SJCRH30 (cell line): Measurements from ENCODE around the gene ZSCAN22. TPM values are rescaled to one million over a fixed set of nuclear protein-coding genes. Genes with fewer than 3 reads are reported as not detected.

ENCODE experiments used
- DNase-seq, 2 experiments: peaks; one replicate each; pipeline ENCODE4 v3.0.0-alpha.2; 2015 to 2020
- H3K27ac ChIP-seq: fragments of 250-450 bp; sonication (Bioruptor Pico); 2 replicates; pipeline ENCODE4 v1.5.1; 2020; ENCODE audit warnings: mild to moderate bottlenecking, moderate library complexity
- H3K27me3 ChIP-seq: fragments of 250-450 bp; sonication (Bioruptor Pico); 2 replicates; pipeline ENCODE4 v1.5.1; 2020; ENCODE audit warnings: mild to moderate bottlenecking, moderate library complexity
- H3K36me3 ChIP-seq: fragments of 250-450 bp; sonication (Bioruptor Pico); 2 replicates; pipeline ENCODE4 v1.5.1; 2020; ENCODE audit warnings: mild to moderate bottlenecking, moderate library complexity
- H3K4me1 ChIP-seq: fragments of 250-450 bp; sonication (Bioruptor Pico); 2 replicates; pipeline ENCODE4 v1.5.1; 2020; ENCODE audit warnings: mild to moderate bottlenecking, moderate library complexity
- H3K4me3 ChIP-seq: fragments of 250-450 bp; sonication (Bioruptor Pico); 2 replicates; pipeline ENCODE4 v1.5.1; 2020; ENCODE audit warnings: mild to moderate bottlenecking, moderate library complexity
- H3K9me3 ChIP-seq: fragments of 250-450 bp; sonication (Bioruptor Pico); replicated peaks from 2 replicates; pipeline ENCODE4 v1.5.1; 2020; ENCODE audit warnings: mild to moderate bottlenecking, moderate library complexity
- total RNA-seq: library from RNA; depleted of rRNA; stranded (reverse); fragments of >200 nt; shearing (Covaris generic); gene quantifications from 2 replicates; pipeline ENCODE4 v1.2.3, GENCODE V29; 2014

ZSCAN22 gene
- total RNA-seq, 1 experiment from 2014 or later, result 5.0 TPM

DNA sequence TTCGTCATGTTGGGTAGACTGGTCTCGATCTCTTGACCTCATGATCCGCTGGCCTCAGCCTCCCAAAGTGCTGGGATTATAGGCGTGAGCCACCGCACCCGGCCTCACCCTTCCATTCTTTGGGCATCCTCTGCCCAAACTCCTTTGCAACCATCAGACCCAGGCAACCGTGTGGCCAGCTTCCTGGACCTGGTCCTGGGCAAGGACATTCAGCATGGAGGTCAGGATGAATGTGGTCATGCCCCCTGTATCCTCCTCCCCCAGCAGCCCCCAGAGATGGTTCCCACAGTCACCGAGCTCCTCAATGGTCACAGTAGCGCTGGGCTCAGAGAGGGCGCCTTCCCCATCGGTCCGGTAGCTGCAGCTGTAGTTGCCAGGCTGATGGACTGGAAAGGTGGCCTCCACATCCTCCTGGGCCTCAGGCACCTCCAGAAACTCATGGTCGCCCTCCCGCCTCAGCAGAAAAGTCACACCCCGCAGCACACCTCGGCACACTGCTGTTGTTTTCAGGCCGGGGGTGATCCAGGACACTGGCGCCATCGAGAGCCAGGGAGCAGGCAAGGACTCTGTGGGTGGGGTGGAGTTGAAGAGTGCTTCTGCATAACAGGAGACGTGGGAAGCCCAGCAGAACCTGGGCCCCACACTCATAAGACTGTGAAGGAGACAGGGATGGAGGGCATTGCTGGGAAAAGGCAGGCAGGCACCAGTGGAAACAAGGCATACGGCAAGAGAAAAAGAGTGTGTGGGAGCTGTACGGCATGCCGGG, 25.4 kb downstream of the ZSCAN22 start:
- DNase-seq, result no peak
- no peaks in the 10 kb centered on the region for H3K27me3 ChIP-seq

DNA sequence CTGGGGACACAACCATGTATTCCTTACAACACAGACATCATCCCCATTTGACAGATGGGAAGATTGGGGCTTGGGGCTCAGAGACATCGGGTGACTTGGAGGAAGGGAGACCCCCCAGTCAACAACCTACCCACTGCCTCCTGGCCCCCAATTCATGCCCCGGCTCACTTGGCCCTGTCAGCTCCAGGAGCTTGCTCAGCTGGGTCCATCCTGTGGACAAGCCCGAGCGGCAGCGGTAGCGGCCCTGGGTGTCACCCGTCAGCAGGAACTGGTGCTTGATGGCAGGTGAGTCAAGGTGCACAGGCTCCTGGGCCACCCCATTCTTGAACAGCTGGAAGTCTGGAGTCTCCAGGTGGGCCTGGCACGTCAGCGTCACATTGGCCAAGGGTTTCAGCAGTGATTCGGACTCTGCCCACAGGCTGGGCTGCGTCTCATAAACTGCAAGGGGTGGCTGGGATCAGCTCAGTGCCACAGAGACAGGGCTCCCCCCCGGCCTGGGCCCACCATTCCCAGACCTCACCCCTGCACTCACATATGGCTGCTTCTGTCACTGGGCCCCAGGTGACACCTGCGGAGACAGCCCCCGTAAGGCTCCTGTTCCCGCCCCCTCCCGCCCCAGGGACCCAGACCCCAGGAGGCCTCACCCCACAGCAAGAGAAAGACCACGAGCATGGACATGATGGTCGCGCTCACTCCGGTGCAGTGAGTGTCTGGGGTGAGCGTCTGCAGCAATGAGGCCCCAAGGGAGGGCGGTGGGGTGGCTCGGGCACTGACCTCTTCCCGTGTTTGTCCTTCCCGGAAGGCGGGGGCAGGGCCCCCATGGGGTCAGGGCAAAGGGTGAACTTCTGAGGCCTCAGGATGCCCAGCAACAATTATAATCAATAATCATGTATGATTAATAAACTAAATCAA, 26.2 kb downstream of the ZSCAN22 start, which contains the start of gene A1BG:
Gene A1BG (minus strand): TSS at position 733 of the 912 bp plus-strand sequence. CDS start 55 bp downstream, at position 678.
- H3K27ac ChIP-seq, result no peak within 1 kb of the TSS
- DNase-seq, result no peak
- no peaks in the 10 kb centered on the region for H3K36me3 ChIP-seq
- H3K27me3 ChIP-seq, result no peaks in the 10 kb centered on the region
- no peak within 1 kb of the TSS for H3K4me3 ChIP-seq
- no peaks in the 10 kb centered on the region for H3K9me3 ChIP-seq
- peaks cover 2% of the 10 kb centered on the region; the same call in 1 of the 2 replicates for H3K4me1 ChIP-seq

More for the DNA sequence above, 25.4 kb downstream of the ZSCAN22 start:
- Histone ChIP-seq H3K36me3 (no peaks in the 10 kb centered on the region), H3K27ac (no peak overlapping the region), H3K4me1 (peaks cover 2% of the 10 kb centered on the region; the same call in 1 of the 2 replicates), H3K4me3 (no peak overlapping the region), H3K9me3 (no peaks in the 10 kb centered on the region)

GRCh38 chr19:58353717-58354477, 27.1 kb downstream of the ZSCAN22 start:
- no peak for DNase-seq
- no peaks in the 10 kb centered on the region for H3K9me3 ChIP-seq
- no peak overlapping the region for H3K4me3 ChIP-seq
- no peaks in the 10 kb centered on the region for H3K27me3 ChIP-seq
- H3K36me3 ChIP-seq, result no peaks in the 10 kb centered on the region
- H3K27ac ChIP-seq, result no peak overlapping the region
- H3K4me1 ChIP-seq, result no peaks in the 10 kb centered on the region

DNA sequence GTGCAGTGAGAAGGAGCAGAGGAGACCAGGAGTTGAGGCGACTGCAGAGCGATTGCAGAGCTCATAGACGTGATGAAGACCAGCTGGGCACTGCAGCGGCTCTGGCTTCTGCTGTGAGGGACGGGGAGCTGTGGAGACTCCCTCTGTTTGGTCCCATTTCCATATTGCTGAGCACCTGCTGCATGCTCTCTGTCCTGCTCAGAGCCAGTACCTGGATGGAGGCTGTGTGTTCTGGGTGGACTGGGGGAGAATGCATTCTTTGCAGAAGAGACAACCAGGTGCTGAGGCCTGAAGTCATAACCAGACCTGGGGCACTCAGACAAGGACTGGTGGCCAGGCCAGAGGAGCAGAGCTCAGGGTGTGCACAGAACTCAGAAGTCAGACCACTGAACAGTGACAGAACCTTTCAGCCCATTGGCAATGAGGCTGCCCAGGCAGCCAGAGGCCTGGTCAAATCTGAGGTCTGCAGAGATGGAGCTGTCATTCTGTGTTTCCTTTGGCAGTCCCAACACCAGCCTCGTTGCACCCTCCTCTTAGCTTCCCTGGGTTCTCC, 27.8 kb downstream of the ZSCAN22 start:
- no peaks in the 10 kb centered on the region for H3K27me3 ChIP-seq

GRCh38 chr19:58355215-58355796, 28.5 kb downstream of the ZSCAN22 start:
- Histone ChIP-seq H3K27ac (no peak overlapping the region), H3K4me3 (no peak overlapping the region), H3K36me3 (no peaks in the 10 kb centered on the region), H3K4me1 (no peaks in the 10 kb centered on the region), H3K27me3 (no peaks in the 10 kb centered on the region), H3K9me3 (no peaks in the 10 kb centered on the region)
- DNase-seq, result no peak

More for the DNA sequence above, 27.8 kb downstream of the ZSCAN22 start:
- Histone ChIP-seq H3K4me3 (no peak overlapping the region), H3K4me1 (no peaks in the 10 kb centered on the region), H3K27ac (no peak overlapping the region), H3K9me3 (no peaks in the 10 kb centered on the region), H3K36me3 (no peaks in the 10 kb centered on the region)
- DNase-seq, result no peak

GRCh38 chr19:58355908-58356765, 29.3 kb downstream of the ZSCAN22 start:
- H3K27ac ChIP-seq, result no peak overlapping the region
- no peak overlapping the region for H3K4me3 ChIP-seq
- H3K9me3 ChIP-seq, result no peaks in the 10 kb centered on the region
- no peaks in the 10 kb centered on the region for H3K36me3 ChIP-seq
- no peaks in the 10 kb centered on the region for H3K27me3 ChIP-seq
- DNase-seq, result no peak
- no peaks in the 10 kb centered on the region for H3K4me1 ChIP-seq

DNA sequence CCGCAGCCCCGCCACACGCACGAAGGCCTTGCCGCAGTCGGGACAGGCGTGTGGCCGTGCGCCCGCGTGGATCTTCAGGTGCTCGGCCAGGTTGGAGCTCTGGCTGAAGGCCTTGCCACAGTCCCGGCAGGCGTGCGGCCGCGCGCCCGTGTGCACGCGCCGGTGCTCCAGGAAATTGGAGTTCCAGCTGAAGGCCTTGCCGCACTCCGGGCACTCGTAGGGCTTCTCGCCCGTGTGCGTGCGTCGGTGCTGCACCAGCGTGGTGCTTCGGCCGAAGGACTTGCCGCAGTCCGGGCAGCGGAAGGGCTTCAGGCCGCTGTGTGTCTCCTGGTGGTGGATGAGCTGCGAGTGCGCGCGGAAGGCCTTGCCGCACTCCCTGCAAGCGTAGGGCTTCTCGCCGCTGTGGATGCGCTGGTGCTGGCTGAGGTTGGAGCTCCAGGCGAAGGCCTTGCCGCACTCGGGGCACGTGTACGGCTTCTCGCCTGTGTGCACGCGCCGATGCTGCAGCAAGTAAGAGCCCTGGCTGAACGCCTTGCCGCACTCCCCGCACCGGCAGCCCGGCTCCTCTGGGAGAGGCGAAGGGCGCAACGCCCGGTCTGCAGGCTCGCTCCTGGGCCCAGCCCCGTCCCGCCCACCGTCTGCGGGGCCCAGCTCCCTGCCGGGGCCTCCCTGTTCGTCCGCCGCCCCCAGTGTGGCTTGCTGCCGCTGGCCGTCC, 30.1 kb downstream of the ZSCAN22 start:
- no peak for DNase-seq
- no peaks in the 10 kb centered on the region for H3K36me3 ChIP-seq
- H3K4me1 ChIP-seq, result no peaks in the 10 kb centered on the region
- H3K4me3 ChIP-seq, result no peak overlapping the region
- no peak overlapping the region for H3K27ac ChIP-seq
- no peaks in the 10 kb centered on the region for H3K27me3 ChIP-seq
- H3K9me3 ChIP-seq, result no peaks in the 10 kb centered on the region

DNA sequence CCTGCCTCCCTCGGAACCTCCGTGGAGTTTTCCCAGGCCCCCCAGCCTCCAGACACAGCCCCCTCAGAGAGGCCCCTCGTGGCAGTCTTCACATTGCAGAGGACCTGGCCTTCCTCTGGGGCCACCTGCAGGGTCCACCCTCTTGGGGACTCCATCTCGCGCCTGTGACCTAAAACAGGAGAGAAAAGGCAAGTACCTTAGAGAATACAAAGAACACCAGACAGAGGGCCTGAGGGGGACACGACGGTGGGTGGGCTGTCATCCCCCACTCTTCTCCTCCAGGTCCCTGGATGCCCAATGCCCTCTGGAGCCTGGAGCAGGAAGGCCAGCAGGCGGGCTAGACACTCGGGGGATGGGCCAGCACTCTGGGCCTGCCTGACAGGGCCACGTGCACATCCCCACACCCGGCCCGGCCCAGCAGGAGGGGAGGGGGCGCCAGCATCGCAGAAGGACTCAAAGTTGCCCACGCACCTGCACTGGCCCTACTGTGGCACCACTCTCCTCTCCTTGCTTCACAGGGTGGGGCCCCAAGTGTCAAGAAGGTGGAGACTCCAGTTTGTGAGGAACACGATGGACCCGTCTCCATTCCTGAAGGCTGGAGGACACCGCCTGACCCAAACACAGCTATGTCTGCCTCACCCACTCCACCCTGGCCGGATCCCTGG, 30.8 kb downstream of the ZSCAN22 start:
- Histone ChIP-seq H3K4me1 (no peaks in the 10 kb centered on the region), H3K9me3 (no peaks in the 10 kb centered on the region), H3K27ac (no peak overlapping the region), H3K27me3 (no peaks in the 10 kb centered on the region), H3K4me3 (no peak overlapping the region), H3K36me3 (no peaks in the 10 kb centered on the region)
- no peak for DNase-seq

- no peaks in the 10 kb centered on the region for H3K36me3 ChIP-seq
- H3K27me3 ChIP-seq, result no peaks in the 10 kb centered on the region
- H3K27ac ChIP-seq, result peak overlapping the region; percentile 80
- H3K4me1 ChIP-seq, result no peaks in the 10 kb centered on the region
- H3K4me3 ChIP-seq, result peak overlapping the region; percentile 75
- DNase-seq, result peak; percentile 73 to 74
- H3K9me3 ChIP-seq, result no peaks in the 10 kb centered on the region
Measured at GRCh38 chr19:58361900-58362271, 35.1 kb downstream of the ZSCAN22 start.

DNA sequence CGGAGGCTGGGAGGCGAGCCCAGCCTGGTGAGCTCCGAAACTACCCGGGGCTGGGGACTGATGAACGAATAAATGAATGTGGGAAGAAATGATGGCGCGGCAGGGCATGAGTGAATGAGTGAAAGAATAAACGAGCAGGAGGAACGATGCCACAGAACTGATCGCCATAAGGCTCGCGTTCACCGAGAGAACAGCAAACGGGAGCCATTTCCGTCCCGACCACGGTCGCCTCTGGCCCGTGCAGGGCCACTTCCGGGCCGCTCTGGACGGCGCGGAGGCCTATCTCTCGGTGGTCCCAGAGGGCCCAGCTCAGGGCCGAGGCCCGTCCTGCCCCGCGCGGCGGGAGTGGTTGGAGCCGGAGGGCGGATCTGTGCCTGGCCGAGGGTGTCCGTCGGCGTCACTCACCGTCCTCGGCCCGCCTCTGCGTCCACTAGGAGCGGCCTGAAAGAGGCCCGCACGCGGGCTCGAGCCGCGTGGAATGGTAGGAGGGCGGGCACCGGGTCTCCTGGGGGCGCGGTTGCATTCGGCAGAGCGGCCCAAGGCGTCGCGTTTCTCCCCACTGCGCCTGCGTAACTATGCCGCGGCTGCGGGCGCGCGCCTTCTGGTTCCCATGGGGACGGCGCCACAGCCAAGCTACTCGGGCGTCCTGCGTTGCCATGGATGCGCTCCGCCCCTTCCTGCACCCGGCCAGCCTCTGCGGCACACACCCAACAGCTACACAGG, 35.6 kb downstream of the ZSCAN22 start, which contains the start of gene ZNF497:
Gene ZNF497 (minus strand): TSS at position 480 of the 723 bp plus-strand sequence. CDS start 5,116 bp downstream, outside the sequence.
- no peaks in the 10 kb centered on the region for H3K4me1 ChIP-seq
- peak within 1 kb of the TSS; percentile 75 for H3K4me3 ChIP-seq
- no peaks in the 10 kb centered on the region for H3K27me3 ChIP-seq
- H3K9me3 ChIP-seq, result no peaks in the 10 kb centered on the region
- no peaks in the 10 kb centered on the region for H3K36me3 ChIP-seq
- DNase-seq, result peak; percentile 96
- H3K27ac ChIP-seq, result peak within 1 kb of the TSS; percentile 80

- Histone ChIP-seq H3K27me3 (no peaks in the 10 kb centered on the region), H3K4me3 (no peak overlapping the region)
Measured at GRCh38 chr19:58364146-58364545, 37.4 kb downstream of the ZSCAN22 start.

More at GRCh38 chr19:58364146-58364545, 37.4 kb downstream of the ZSCAN22 start:
- Histone ChIP-seq H3K4me1 (no peaks in the 10 kb centered on the region), H3K9me3 (no peaks in the 10 kb centered on the region), H3K27ac (no peak overlapping the region), H3K36me3 (no peaks in the 10 kb centered on the region)
- DNase-seq, result no peak
